CD4-positive, alpha-beta T cell treated with Interferon alpha-2 for 1 hour (primary cell): Measurements from ENCODE around the gene FRMD6.

Experiments
- DNase-seq, 2 donors: peaks; one replicate each; pipeline ENCODE4 v3.0.0-alpha.2; 2020 to 2022

The FRMD6 gene

DNA sequence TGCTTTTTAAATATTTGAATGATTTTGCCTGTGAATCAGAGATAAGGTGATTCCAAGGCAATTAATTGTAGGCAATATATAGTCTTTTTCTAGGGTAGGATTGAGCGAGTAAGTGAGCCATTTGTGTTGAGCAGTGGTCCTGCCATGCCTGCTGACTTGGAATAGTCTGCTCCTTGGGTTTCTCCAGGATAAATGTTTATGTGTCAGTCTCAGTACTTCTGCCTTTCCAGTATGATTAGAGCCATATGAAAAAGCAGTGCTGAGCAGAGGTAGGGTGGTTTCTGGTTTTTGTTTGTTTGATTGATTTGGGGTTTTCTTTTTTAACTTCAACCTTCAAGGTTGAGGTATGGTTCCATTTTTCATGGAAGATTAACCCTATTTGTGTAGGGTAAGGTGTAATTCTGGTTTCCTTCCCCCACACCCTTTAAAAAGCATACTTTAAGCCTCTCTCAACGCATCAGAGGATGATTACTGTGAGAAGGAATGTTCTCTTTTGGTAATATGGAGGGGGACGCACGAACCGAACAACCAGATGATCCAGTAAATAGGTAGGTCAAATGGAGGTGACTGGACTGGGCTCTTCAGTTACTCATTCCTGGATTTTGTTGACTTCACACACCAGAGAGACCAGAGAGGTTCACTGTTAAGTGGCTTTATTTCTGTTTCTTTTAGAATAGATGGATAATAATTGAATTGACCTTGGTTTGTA, 22.7 kb downstream of the FRMD6 start:
- no peak for DNase-seq

DNA sequence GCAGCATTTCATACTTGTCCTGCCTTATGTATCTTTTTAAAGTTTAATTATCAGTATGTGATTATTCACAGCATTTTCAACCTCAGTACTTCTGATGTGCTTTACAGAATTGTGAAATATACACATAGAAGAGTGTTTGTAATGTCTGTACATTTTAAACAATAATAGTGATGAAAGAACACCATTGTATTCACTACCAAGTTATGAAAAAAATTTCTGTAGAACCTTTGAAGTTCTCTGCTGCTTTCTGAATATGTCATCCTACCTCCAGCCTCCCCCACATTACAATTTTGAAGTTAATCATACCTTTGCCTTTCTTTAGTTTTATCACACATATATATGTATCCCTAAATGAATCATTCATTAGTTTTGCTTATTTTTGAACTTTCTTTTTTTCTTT, 24.8 kb downstream of the FRMD6 start:
- no peak for DNase-seq

DNA sequence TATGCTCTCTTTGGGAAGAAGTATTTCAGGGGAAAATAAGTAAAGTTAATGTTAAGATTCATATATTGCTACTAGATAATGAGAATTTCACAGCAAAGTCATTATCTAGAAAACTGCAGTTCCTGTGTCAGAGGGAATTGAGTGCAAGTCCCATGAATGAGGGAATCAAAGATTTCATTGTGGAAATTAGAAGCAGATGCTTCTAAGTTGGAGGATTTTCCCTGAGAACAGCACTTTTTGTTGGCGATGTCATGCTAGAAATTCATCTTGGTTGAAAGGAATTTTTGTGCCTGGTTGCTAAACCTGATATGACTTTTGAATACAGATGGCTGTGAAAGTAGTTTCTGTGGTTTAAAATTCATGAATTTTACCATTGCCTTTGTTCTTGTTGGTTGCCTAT, 25.6 kb downstream of the FRMD6 start:
- no peak for DNase-seq

DNA sequence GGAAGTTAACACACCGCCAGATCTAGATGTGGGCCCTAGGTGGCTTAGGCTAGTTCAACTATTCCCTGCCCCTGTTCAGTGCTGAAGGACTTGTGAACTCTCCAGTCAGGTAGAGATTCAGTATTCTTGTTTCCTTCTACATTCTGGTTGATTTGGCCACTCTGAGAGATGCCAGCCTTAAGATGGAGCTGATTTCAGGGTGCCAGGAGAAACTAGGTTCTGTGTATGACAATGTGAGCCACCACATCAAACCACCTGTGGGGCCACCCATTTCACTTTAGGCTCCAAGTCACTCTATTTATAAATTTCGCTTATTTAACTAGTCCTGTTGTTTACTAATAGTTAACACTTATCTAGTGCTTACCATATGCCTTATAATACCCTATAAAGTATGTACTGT, 26.0 kb downstream of the FRMD6 start:
- DNase-seq = no peak

DNA sequence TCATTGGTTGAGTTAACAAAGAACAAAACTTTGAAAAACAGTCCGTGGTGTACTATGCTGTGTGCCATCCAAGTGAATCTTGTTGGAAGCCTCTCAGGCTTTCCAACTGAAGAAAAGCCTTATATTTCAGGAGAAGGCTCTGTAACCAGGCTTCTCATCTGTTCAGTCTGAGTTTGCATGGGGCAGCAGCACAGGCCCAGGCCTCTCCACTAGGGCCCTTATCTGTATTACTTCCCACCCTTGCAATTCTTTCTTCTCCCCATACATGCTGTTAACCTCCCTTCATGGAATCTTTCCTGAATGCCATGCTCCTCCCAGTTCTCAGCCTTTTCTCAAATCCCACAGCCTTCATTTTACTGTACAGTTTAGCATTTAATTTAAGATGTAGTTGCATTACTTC, 28.3 kb downstream of the FRMD6 start:
- no peak for DNase-seq

GRCh38 chr14:51681411-51681810, 29.7 kb downstream of the FRMD6 start:
- no peak for DNase-seq

DNA sequence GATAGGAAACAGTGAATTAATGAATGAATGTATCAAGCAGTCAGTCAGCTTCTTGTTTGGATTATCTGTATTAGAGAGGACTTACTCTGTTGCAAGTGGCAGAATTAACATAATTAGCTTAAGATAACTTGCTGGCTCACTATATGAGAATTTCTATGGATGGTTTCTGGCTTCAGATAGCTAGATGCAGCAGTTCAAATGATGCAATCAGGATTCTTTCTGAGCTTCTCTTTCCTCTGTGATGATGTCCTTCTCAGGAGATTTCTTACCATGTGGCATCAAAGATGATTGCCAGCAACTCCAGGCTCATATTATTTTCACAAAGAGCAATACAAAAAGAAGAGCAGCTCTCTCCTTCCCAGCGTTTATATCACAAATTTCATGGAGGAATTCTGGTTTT, 30.7 kb downstream of the FRMD6 start:
- DNase-seq = no peak

GRCh38 chr14:51684760-51685159, 33.0 kb downstream of the FRMD6 start:
- no peak for DNase-seq

- DNase-seq = no peak
Observed at GRCh38 chr14:51691176-51691575, 39.5 kb downstream of the FRMD6 start.

GRCh38 chr14:51692646-51693045, 40.9 kb downstream of the FRMD6 start:
- DNase-seq = no peak

GRCh38 chr14:51697848-51698247, 46.1 kb downstream of the FRMD6 start:
- no peak for DNase-seq

- DNase-seq = no peak
Observed at GRCh38 chr14:51701951-51702350, 50.2 kb downstream of the FRMD6 start.

DNA sequence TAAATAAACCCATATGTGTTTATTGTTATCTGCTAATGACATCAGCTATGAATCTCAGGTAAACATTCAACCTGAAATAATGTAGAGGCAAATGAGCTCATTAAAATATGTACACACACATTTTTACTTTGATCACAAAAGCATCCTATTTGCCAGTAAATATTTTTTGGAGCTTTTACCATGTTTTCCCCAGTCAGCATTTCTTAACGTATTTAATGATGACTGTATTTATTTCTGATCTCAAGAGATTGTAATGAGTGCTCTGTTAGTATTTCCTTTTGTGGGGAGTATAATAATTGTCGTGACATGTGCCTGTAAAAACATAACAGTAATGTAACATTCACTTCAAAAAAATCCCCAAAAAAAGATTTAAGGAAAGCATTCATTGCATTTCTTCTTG, 52.1 kb downstream of the FRMD6 start:
- no peak for DNase-seq

DNA sequence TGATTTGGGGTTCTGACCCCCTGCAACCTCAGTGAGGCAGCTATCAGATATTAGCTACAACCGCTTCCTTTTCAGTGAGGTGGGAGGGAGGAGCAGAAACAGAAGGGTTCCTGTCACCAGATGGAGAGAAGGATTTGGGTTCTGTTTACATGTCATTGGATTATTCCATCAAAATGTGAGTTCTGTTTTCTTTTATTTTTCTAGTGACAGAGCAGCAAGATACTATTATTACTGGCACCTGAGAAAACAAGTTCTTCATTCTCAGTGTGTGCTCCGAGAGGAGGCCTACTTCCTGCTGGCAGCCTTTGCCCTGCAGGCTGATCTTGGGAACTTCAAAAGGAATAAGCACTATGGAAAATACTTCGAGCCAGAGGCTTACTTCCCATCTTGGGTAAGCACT, 52.8 kb downstream of the FRMD6 start:
- no peak for DNase-seq

DNA sequence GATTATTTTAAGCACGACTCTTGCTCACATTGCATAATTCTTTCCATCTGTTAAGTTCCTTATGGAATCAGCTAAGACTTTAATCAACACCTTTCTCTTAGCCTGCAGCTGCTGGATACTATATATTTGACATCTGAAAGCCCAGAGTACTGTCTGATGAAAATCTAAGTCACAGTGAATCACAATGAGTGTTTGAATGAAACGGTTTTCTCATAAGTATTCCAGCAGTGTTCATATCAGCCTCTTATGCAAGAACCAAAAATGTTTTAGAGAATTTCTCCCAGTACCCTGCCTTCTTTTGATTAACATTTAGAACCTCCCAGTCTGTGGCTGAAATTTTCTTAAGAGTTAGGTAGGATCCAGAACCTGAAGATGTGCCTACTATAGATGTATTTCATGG, 55.6 kb downstream of the FRMD6 start:
- no peak for DNase-seq

DNA sequence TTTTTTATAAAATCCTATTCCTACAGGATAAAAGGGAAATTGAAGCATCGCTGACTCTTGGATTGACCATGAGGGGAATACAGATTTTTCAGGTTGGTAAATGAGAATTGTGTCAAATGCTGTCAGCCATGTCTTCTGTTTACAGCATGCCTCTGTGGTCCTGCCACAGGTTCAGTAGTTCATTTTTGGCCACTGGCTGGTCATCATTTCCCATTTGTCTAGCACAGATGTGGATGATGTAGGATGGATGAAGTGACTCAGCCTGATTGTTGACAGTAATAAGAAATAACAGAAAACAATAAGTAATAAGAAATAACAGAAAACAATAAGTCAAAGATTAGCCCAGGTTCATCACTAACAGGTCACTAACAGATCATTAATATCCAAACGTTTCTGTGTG, 59.8 kb downstream of the FRMD6 start:
- DNase-seq = no peak

DNA sequence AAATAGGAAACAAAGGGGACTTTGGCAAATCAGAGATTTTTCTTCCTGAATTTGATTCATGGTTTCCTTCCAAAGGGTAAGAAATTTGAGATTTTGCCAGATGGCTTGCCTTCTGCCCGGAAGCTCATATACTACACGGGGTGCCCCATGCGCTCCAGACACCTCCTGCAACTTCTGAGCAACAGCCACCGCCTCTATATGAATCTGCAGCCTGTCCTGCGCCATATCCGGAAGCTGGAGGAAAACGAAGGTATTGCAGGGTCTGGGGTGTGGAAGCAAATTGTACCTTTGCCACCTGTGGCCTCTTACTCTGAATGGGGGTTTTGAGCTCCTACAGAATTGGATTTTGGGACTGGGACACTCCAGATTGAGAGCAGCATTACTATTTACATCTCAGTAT, 63.5 kb downstream of the FRMD6 start:
- no peak for DNase-seq

GRCh38 chr14:51715742-51716141, 64.0 kb downstream of the FRMD6 start:
- no peak for DNase-seq

GRCh38 chr14:51716610-51717009, 64.9 kb downstream of the FRMD6 start:
- DNase-seq = no peak

DNA sequence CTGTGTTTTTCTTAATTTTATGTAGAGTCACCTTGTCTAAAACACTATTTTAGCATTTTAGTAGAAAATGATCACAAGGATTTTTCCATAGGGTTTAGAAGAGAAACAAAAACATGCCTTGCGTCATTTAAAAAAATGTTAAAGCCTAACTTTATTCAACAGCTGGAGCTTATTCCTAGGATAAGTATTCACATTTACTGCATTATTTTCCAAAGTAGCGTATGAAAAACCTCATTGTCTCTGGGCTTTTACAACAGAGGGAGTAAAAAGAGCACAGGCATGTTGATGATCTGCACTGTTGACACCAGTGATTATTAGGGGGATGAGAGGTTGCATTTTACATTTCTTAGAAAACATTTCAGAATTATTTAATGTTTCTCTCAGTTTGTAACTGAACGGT, 66.1 kb downstream of the FRMD6 start:
- no peak for DNase-seq

DNA sequence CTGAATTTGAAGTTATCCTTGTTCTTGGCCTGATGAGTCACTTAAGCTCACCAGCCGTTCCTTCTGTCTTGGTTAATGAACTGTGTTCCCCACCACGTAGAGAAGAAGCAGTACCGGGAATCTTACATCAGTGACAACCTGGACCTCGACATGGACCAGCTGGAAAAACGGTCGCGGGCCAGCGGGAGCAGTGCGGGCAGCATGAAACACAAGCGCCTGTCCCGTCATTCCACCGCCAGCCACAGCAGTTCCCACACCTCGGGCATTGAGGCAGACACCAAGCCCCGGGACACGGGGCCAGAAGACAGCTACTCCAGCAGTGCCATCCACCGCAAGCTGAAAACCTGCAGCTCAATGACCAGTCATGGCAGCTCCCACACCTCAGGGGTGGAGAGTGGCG, 68.2 kb downstream of the FRMD6 start:
- DNase-seq = no peak

DNA sequence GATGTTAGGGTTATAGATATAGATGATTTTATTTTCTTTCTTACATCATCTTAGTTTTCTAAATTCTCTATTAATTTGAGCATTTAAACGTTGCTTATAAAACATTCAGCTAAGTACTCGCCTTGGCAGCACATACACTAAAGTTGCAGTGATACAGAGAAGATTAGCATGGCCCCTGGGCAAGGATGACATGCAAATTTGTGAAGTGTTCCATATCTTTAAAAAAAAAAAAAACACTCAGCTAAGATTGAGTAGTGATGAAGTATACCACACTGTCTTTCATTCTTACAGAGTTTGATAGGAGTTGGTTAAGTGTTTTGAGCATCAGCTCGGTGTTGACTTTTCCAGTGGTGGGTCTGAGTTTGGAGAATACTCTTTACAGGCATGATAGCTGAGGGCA, 72.3 kb downstream of the FRMD6 start:
- no peak for DNase-seq

DNA sequence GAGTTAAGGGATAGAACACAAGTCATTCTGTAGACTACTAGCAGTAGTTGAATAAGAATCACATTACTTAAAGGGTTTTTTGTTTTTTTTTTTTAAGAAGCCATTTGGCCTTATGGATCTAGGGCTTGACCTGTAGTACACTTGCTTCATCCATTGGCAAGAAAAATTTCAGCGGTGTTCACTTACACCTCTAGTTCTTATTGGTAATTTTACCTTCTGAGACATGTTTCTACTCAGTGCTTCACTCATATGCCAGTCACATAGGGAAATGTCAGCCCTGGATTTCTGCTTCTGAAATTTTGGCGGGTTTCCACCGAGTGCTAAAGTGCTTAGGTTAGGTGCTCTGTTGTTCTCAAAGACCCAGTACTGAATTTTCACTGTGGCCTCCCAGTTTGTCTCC, 72.9 kb downstream of the FRMD6 start:
- DNase-seq = no peak

DNA sequence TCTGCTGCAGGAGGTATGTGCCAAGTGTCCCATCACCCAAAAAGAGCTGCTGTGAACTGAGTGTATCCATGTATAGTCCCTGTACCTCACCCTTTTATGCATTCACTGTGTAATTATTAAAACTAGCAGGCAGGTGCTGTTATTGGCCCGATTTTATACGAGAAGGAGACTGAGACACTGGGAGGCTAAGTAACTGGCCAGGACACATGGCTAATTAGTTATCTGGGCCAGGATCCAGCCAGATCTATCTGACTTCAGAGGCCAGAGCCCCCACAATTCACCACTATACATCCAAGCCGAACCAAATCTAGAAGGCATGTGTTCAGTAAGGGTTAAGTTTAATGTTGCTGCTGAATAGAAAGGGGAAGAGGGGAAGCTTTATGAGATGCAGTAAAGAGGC, 73.4 kb downstream of the FRMD6 start:
- no peak for DNase-seq

DNA sequence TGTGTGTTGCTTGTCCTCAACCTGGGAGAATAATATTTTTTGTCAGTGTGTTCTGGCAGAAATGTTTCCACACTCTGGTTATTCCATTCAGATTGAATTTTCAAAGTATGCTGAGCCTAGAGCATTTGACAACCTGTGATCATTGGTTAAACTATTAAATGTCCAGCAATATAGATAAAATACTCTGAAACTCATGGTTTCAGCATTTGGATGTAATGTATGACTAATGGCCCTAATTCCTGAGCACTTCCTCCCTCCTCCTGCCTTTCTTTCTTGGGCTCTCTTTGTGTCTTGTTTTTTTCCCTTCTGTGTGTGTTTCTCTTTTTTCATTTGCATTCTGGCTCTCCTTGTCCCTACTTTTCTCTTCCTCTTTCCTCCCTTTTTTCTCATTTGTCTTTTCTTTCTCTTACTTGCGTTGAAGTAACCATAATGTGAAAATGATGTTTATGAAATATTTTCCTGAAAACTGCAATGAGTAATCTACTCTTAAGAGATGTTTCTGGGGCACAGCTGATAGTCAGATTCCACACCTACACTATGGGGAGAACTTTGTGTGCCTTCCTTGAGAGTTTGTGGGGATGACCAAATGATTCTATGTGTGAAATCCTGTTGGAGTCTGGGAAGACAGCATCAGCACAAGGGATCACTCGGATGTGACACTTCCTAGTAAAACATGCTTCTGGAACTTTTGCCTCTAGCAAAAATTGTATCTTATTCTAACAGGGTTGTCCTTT, 74.6 kb downstream of the FRMD6 start:
- DNase-seq = no peak
